H9 (cell line): ENCODE data around the gene ACACB. TPM values are rescaled to one million over a fixed set of nuclear protein-coding genes. Genes with fewer than 3 reads are reported as not detected.

ENCODE experiments used
- DNase-seq: peaks from one replicate; pipeline ENCODE4 v3.0.0-alpha.2; 2017
- H2AFZ ChIP-seq: one replicate; pipeline ENCODE4 v1.6.1; 2013; ENCODE audit warnings: mild to moderate bottlenecking, low read length, control low read depth, moderate library complexity
- H2AK5ac ChIP-seq: 2 replicates; pipeline ENCODE4 v1.6.1; 2013; ENCODE audit warnings: low read length, control low read depth, mixed read lengths; ENCODE audit not compliant: insufficient read length
- H2BK120ac ChIP-seq: one replicate; pipeline ENCODE4 v1.6.1; 2013; ENCODE audit warnings: low read depth, mild to moderate bottlenecking, low read length, control low read depth, inconsistent platforms; ENCODE audit not compliant: poor library complexity, severe bottlenecking
- H2BK12ac ChIP-seq: 2 replicates; pipeline ENCODE4 v1.6.1; 2013; ENCODE audit warnings: low read length, control low read depth, mixed read lengths, low read depth; ENCODE audit not compliant: insufficient read length
- H2BK15ac ChIP-seq: 2 replicates; pipeline ENCODE4 v1.6.1; 2013; ENCODE audit warnings: low read depth, low read length, control low read depth
- H2BK20ac ChIP-seq: one replicate; pipeline ENCODE4 v1.6.1; 2013; ENCODE audit warnings: low read depth, mild to moderate bottlenecking, low read length, control low read depth, inconsistent platforms; ENCODE audit not compliant: poor library complexity, severe bottlenecking
- H2BK5ac ChIP-seq: 2 replicates; pipeline ENCODE4 v1.6.1; 2013; ENCODE audit warnings: low read length, control low read depth, mixed read lengths; ENCODE audit not compliant: insufficient read length
- H3K14ac ChIP-seq: 2 replicates; pipeline ENCODE4 v1.6.1; 2013; ENCODE audit warnings: low read length, control low read depth; ENCODE audit not compliant: insufficient read depth
- H3K18ac ChIP-seq: 2 replicates; pipeline ENCODE4 v1.6.1; 2013; ENCODE audit warnings: low read depth, mild to moderate bottlenecking, mixed read lengths, low read length, control low read depth; ENCODE audit not compliant: insufficient read length
- H3K23ac ChIP-seq: 2 replicates; pipeline ENCODE4 v1.6.1; 2013; ENCODE audit warnings: low read length, control low read depth, mixed read lengths, low read depth; ENCODE audit not compliant: insufficient read length
- H3K23me2 ChIP-seq: 2 replicates; pipeline ENCODE4 v1.6.1; 2013; ENCODE audit warnings: low read depth, mild to moderate bottlenecking, mixed read lengths, low read length, control low read depth; ENCODE audit not compliant: insufficient read length, poor library complexity, severe bottlenecking
- H3K27ac ChIP-seq: 2 replicates; pipeline ENCODE4 v1.5.1; 2013; ENCODE audit warnings: low read length, control low read depth, mixed read lengths, low read depth; ENCODE audit not compliant: insufficient read length
- H3K27me3 ChIP-seq: 2 replicates; pipeline ENCODE4 v1.6.1; 2013; ENCODE audit warnings: low read length, control low read depth, inconsistent platforms; ENCODE audit not compliant: insufficient read depth
- H3K4ac ChIP-seq: 2 replicates; pipeline ENCODE4 v1.6.1; 2013; ENCODE audit warnings: low read depth, mild to moderate bottlenecking, control low read depth, inconsistent platforms, low read length, moderate library complexity
- H3K4me1 ChIP-seq: 2 replicates; pipeline ENCODE4 v1.6.1; 2013; ENCODE audit warnings: low read length, control low read depth, inconsistent platforms; ENCODE audit not compliant: insufficient read depth
- H3K4me2 ChIP-seq: 2 replicates; pipeline ENCODE4 v1.6.1; 2013; ENCODE audit warnings: low read length, control low read depth, mixed read lengths; ENCODE audit not compliant: insufficient read length, insufficient read depth
- H3K56ac ChIP-seq: 2 replicates; pipeline ENCODE4 v1.6.1; 2013; ENCODE audit warnings: low read depth, mild to moderate bottlenecking, mixed read lengths, low read length, control low read depth; ENCODE audit not compliant: insufficient read length
- H3K79me1 ChIP-seq: 2 replicates; pipeline ENCODE4 v1.6.1; 2013; ENCODE audit warnings: low read depth, mild to moderate bottlenecking, moderate library complexity, low read length, control low read depth, inconsistent platforms; ENCODE audit not compliant: insufficient read depth, poor library complexity, severe bottlenecking
- H3K79me2 ChIP-seq: 2 replicates; pipeline ENCODE4 v1.6.1; 2013; ENCODE audit warnings: low read length, control low read depth, inconsistent platforms; ENCODE audit not compliant: insufficient read depth
- H3K9ac ChIP-seq: 2 replicates; pipeline ENCODE4 v1.6.1; 2013; ENCODE audit warnings: low read length, control low read depth, mixed read lengths; ENCODE audit not compliant: insufficient read length; ENCODE audit errors: extremely low read depth
- H3K9me3 ChIP-seq: one replicate; pipeline ENCODE4 v1.6.1; 2013; ENCODE audit warnings: low read depth, low read length, inconsistent platforms; ENCODE audit not compliant: control insufficient read depth
- H3T11ph ChIP-seq: one replicate; pipeline ENCODE4 v1.6.1; 2013; ENCODE audit warnings: mild to moderate bottlenecking, low read length, control low read depth, inconsistent platforms
- H4K20me1 ChIP-seq: one replicate; pipeline ENCODE4 v1.6.1; 2013; ENCODE audit not compliant: control insufficient read depth, insufficient read length, insufficient read depth
- H4K5ac ChIP-seq: 2 replicates; pipeline ENCODE4 v1.6.1; 2013; ENCODE audit warnings: low read depth, mild to moderate bottlenecking, mixed read lengths, low read length, control low read depth; ENCODE audit not compliant: insufficient read length
- H4K8ac ChIP-seq: replicated peaks from 2 replicates; pipeline ENCODE4 v1.6.1; 2013; ENCODE audit warnings: low read length, control low read depth, mixed read lengths, low read depth; ENCODE audit not compliant: insufficient read length
- H4K91ac ChIP-seq: 2 replicates; pipeline ENCODE4 v1.6.1; 2013; ENCODE audit warnings: low read depth, mild to moderate bottlenecking, moderate library complexity, mixed read lengths, low read length, control low read depth; ENCODE audit not compliant: insufficient read length
- H3K27ac Mint-ChIP-seq, 3 experiments: 2 replicates in 2 of 3; 3 replicates in 1 of 3; pipeline ENCODE4 v1.8.0; 2020 to 2021; ENCODE audit warnings: mixed read lengths in 3 of 3, mild to moderate bottlenecking in 1 of 3, moderate library complexity in 1 of 3
- H3K27me3 Mint-ChIP-seq: 2 replicates; pipeline ENCODE4 v1.8.0; 2021; ENCODE audit warnings: low read depth, mild to moderate bottlenecking, moderate library complexity, mixed read lengths
- H3K36me3 Mint-ChIP-seq, 3 experiments: 2 replicates in 2 of 3; 3 replicates in 1 of 3; pipeline ENCODE4 v1.8.0; 2020 to 2021; ENCODE audit warnings: low read depth in 3 of 3, mixed read lengths in 3 of 3; ENCODE audit not compliant: insufficient read depth in 1 of 3
- H3K4me1 Mint-ChIP-seq, 2 experiments: 2 replicates each; pipeline ENCODE4 v1.8.0; 2020; ENCODE audit warnings: mixed read lengths in 2 of 2
- H3K4me3 Mint-ChIP-seq, 2 experiments: 2 replicates in 1 of 2; 3 replicates in 1 of 2; pipeline ENCODE4 v1.8.0; 2020 to 2021; ENCODE audit warnings: mild to moderate bottlenecking in 2 of 2, mixed read lengths in 2 of 2, moderate library complexity in 1 of 2
- H3K9me3 Mint-ChIP-seq, 2 experiments: 2 replicates in 1 of 2; 3 replicates in 1 of 2; pipeline ENCODE4 v1.8.0; 2020; ENCODE audit warnings: mild to moderate bottlenecking in 2 of 2, mixed read lengths in 2 of 2, moderate library complexity in 1 of 2
- WGBS: extraction: QIAGEN DNeasy Blood & Tissue Kit; methylation state at CpG from one replicate; pipeline ENCODE4 v1.1.7; 2013; ENCODE audit warnings: missing lambda C conversion rate, low lambda C conversion rate, mixed read lengths; ENCODE audit not compliant: insufficient read length; ENCODE audit errors: extremely low coverage; 5-methylcytosine and 5-hydroxymethylcytosine counted together
- total RNA-seq: library from RNA; stranded (reverse); gene quantifications from 2 replicates; pipeline ENCODE4 v1.2.1, GENCODE V29; 2021
- TF ChIP-seq, protein P1 (sequence below): fragments of 200-600 bp; sonication (generic); conservative IDR thresholded peaks from 3 replicates; pipeline ENCODE4 v1.8.0; 2021; ENCODE audit warnings: antibody characterized with exemption, mild to moderate bottlenecking

The ACACB gene
- total RNA-seq, 1 experiment from 2014 or later: 14.2 TPM

- Histone ChIP-seq H3K4me1 (peaks cover 6% of the 10 kb centered on the region; the same call in 1 of the 2 replicates), H2BK120ac (no peak overlapping the region), H4K91ac (no peak overlapping the region), H2BK20ac (no peak overlapping the region), H2AK5ac (no peak overlapping the region), H3T11ph (no peak overlapping the region), H3K4me2 (no peak overlapping the region), H4K5ac (no peak overlapping the region), H2BK5ac (no peak overlapping the region), H3K23ac (no peak overlapping the region), H4K8ac (no peak overlapping the region), H2BK15ac (no peak overlapping the region), H3K23me2 (peaks cover 4% of the 10 kb centered on the region), H3K4ac (no peak overlapping the region), H3K18ac (no peak overlapping the region), H3K79me1 (no peaks in the 10 kb centered on the region), H3K27me3 (no peaks in the 10 kb centered on the region), H3K56ac (no peak overlapping the region), H2AFZ (no peak overlapping the region), H3K9me3 (no peaks in the 10 kb centered on the region), H3K27ac (no peak overlapping the region), H3K14ac (no peak overlapping the region), H3K79me2 (no peaks in the 10 kb centered on the region), H4K20me1 (no peaks in the 10 kb centered on the region), H2BK12ac (no peak overlapping the region), H3K9ac (no peak overlapping the region)
- TF ChIP-seq, protein P1, sequence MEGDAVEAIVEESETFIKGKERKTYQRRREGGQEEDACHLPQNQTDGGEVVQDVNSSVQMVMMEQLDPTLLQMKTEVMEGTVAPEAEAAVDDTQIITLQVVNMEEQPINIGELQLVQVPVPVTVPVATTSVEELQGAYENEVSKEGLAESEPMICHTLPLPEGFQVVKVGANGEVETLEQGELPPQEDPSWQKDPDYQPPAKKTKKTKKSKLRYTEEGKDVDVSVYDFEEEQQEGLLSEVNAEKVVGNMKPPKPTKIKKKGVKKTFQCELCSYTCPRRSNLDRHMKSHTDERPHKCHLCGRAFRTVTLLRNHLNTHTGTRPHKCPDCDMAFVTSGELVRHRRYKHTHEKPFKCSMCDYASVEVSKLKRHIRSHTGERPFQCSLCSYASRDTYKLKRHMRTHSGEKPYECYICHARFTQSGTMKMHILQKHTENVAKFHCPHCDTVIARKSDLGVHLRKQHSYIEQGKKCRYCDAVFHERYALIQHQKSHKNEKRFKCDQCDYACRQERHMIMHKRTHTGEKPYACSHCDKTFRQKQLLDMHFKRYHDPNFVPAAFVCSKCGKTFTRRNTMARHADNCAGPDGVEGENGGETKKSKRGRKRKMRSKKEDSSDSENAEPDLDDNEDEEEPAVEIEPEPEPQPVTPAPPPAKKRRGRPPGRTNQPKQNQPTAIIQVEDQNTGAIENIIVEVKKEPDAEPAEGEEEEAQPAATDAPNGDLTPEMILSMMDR: no peak
- peaks cover 3 to 21% (median 13%) of the 10 kb centered on the region in 3 experiments; a peak in 6 of 7 replicates for H3K36me3 Mint-ChIP-seq
- DNase-seq: no peak
- no CpG with 5 or more reads among the region's 5 CpGs for WGBS
- peaks cover 24 to 28% of the 10 kb centered on the region in 2 experiments for H3K4me1 Mint-ChIP-seq
- H3K4me3 Mint-ChIP-seq: no peak overlapping the region
- no peak overlapping the region for H3K27ac Mint-ChIP-seq
- no peaks in the 10 kb centered on the region for H3K27me3 Mint-ChIP-seq
- no peaks in the 10 kb centered on the region for H3K9me3 Mint-ChIP-seq
Measured at GRCh38 chr12:109113661-109114321, 2.6 kb upstream of the ACACB start.
